SK-N-MC (cell line): Measurements from ENCODE around the gene MPPED2.

Experiments used
- DNase-seq: peaks from one replicate; pipeline ENCODE4 v3.0.0-alpha.2; 2011; ENCODE audit warnings: low read depth, low spot score
- H3K27ac ChIP-seq: fragments of 200-600 bp; sonication (generic); 2 replicates; pipeline ENCODE4 v1.5.1; 2016; ENCODE audit warnings: mixed run types
- H3K36me3 ChIP-seq: fragments of 200-600 bp; sonication (generic); 2 replicates; pipeline ENCODE4 v1.6.1; 2017; ENCODE audit warnings: antibody characterized with exemption, low read length, mixed read lengths; ENCODE audit not compliant: insufficient read depth
- H3K4me3 ChIP-seq: fragments of 200-600 bp; sonication (generic); 2 replicates; pipeline ENCODE4 v1.5.1; 2016
- H3K9ac ChIP-seq: fragments of 200-600 bp; sonication (generic); 2 replicates; pipeline ENCODE4 v1.8.0; 2017; ENCODE audit warnings: mixed run types, mixed read lengths; ENCODE audit not compliant: insufficient read length
- H3K9me3 ChIP-seq: fragments of 200-600 bp; sonication (generic); 2 replicates; pipeline ENCODE4 v1.6.1; 2017; ENCODE audit warnings: low read depth, mild to moderate bottlenecking, antibody characterized with exemption, low read length, moderate library complexity, mixed read lengths
- EZH2 ChIP-seq: fragments of 200-600 bp; sonication (generic); IDR thresholded peaks from one replicate; pipeline ENCODE4 v1.6.1; 2017; ENCODE audit warnings: antibody characterized with exemption
- FOXP2 ChIP-seq: optimal IDR thresholded peaks from 2 replicates; pipeline ENCODE3; 2011; ENCODE audit warnings: mild to moderate bottlenecking, moderate library complexity; ENCODE audit not compliant: insufficient read depth; ENCODE audit errors: extremely low read length, control extremely low read depth
- POLR2AphosphoS5 ChIP-seq: IDR thresholded peaks from 2 replicates; pipeline ENCODE4 v1.6.1; 2012; ENCODE audit warnings: mild to moderate bottlenecking, low read depth, low read length, borderline replicate concordance

MPPED2 gene

DNA sequence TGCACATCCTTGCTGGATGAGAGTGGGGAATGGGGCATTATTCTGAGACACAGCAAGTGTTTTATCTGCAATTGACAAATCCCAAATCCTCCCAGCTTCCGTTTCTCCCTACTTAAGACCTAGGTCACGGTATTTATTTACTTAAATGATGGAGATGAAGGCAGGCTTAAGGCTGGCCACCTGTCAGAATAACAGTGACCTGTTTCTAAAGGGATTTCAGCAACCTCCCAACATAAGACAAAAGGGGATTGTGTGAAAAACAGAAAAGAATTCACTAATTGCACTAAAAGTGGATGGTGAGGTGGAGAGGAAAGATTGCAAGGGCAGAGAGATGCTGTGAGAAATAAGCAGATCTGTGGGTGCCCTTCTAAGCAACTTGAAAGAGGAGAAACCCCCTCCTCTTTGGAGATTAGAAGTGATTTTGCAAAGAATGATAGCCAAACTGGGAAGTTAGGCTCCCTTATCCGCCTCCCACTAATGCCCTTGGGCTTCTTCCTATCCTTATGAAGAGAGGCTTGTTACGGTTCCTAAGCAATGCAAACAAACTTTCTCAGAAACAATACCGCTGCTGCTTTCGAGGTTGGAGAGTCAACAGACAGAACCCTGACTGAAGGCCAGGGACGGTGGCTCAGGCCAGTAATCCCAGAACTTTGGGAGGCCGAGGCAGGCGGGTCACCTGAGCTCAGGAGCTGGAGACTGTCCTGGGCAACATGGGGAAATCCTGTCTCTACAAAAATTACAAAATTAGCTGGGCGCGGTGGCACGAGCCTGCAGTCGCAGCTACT is 179.0 kb downstream of the MPPED2 start:
- Histone ChIP-seq H3K4me3 (no peak overlapping the region), H3K27ac (no peak overlapping the region), H3K9ac (no peak overlapping the region), H3K36me3 (no peaks in the 10 kb centered on the region), H3K9me3 (no peaks in the 10 kb centered on the region)
- no peak for TF ChIP-seq FOXP2
- no peak for TF ChIP-seq EZH2
- TF ChIP-seq POLR2AphosphoS5, result no peak
- DNase-seq, result no peak

DNA sequence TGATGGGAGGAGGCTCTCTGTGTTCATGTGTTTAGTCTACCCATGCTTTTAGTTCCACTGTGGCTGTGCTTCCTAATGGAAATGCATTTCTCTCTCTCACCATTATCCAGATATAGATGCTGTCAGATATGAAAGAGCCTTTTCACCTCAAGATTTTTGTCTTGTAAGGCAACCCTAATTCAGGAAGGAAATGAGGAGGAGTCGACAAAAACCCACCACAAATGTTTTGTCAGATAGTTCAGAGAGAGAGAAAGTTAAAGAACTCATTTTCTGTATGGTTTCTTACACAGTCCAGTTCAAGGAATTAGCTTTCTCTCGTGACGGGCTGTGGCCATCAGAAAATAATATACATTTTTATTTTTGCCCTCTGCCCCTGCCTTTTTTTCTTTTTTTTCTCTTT is 180.8 kb downstream of the MPPED2 start:
- no peak overlapping the region for H3K27ac ChIP-seq
- DNase-seq, result no peak
- TF ChIP-seq EZH2, result no peak
- no peak for TF ChIP-seq FOXP2
- TF ChIP-seq POLR2AphosphoS5, result no peak
- H3K36me3 ChIP-seq, result no peaks in the 10 kb centered on the region
- H3K9me3 ChIP-seq, result no peaks in the 10 kb centered on the region
- H3K4me3 ChIP-seq, result no peak overlapping the region
- no peak overlapping the region for H3K9ac ChIP-seq

DNA sequence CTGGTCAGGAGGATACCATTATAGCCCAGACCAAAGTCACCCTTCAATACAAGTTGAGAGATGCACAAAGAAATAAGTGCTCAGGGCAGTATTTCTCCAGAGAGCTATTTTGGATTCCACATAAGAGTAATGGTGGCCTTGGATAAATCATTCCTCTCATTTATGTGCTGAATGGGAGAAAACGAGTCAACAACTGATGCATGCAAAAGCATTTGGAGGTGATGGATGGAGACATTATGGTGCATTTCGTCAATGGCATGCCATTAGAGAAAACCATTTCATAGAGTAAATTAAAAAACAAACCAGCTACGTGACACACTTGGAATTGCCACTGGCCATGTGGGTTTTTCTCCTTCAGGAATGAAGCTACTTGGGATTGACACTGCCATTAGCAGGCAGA is 182.0 kb downstream of the MPPED2 start:
- Histone ChIP-seq H3K9ac (no peak overlapping the region), H3K9me3 (no peaks in the 10 kb centered on the region), H3K27ac (no peak overlapping the region), H3K4me3 (no peak overlapping the region), H3K36me3 (no peaks in the 10 kb centered on the region)
- DNase-seq, result no peak
- TF ChIP-seq EZH2, result no peak
- no peak for TF ChIP-seq FOXP2
- no peak for TF ChIP-seq POLR2AphosphoS5

GRCh38 chr11:30395751-30396150 is 190.4 kb downstream of the MPPED2 start:
- H3K36me3 ChIP-seq, result no peaks in the 10 kb centered on the region

DNA sequence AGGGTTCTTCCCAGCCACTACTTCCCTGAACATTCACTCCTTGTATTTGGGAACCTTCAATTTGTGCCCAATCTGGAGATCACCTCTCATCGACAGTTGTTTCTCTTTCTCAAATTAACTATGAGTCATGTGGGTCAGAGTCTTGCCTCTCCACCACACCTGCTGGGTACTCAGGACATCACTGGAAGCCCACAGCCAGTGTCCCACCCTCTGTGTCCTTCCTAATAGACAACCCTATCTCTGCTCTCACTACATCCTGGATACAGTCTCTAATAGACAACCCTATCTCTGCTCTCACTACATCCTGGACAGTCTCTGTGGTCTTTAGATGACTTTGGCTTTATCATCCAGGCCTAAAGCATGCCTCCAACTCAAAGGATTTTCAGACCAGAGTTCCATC is 193.1 kb downstream of the MPPED2 start:
- no peak for TF ChIP-seq FOXP2
- TF ChIP-seq POLR2AphosphoS5, result no peak
- no peak for TF ChIP-seq EZH2

More at GRCh38 chr11:30395751-30396150, 190.4 kb downstream of the MPPED2 start:
- no peak for DNase-seq
- Histone ChIP-seq H3K9me3 (no peaks in the 10 kb centered on the region), H3K27ac (no peak overlapping the region), H3K9ac (no peak overlapping the region), H3K4me3 (no peak overlapping the region)
- TF ChIP-seq FOXP2 (no peak), EZH2 (no peak), POLR2AphosphoS5 (no peak)

GRCh38 chr11:30392221-30392784 is 193.8 kb downstream of the MPPED2 start:
- Histone ChIP-seq H3K9me3 (no peaks in the 10 kb centered on the region), H3K4me3 (no peak overlapping the region), H3K9ac (no peak overlapping the region), H3K27ac (no peak overlapping the region), H3K36me3 (no peaks in the 10 kb centered on the region)
- DNase-seq, result no peak
- TF ChIP-seq EZH2 (no peak), FOXP2 (no peak), POLR2AphosphoS5 (no peak)

More for the DNA sequence above, 193.1 kb downstream of the MPPED2 start:
- H3K36me3 ChIP-seq, result no peaks in the 10 kb centered on the region
- no peak overlapping the region for H3K4me3 ChIP-seq
- no peak overlapping the region for H3K9ac ChIP-seq
- no peak for DNase-seq
- no peak overlapping the region for H3K27ac ChIP-seq
- no peaks in the 10 kb centered on the region for H3K9me3 ChIP-seq

DNA sequence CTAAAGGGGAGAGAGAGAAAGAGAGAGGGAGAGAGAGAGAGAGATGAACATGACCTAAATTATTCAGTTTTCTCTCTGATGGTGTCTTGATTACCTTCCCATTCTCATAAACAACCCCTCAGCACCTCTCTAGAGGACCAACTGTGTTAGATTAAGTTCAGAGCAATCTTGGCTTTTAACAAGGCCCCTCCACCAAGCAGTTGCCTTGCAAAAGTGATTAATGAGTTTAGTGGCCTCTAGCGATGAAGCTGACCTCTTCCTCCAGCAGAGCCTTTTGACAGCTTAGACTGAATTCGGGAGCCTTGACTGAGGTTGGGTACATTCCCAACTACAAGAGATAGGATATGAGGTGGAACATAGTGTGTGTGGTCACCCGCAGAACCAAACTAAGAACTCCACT is 197.2 kb downstream of the MPPED2 start:
- Histone ChIP-seq H3K36me3 (no peaks in the 10 kb centered on the region), H3K9ac (no peak overlapping the region), H3K9me3 (no peaks in the 10 kb centered on the region), H3K27ac (no peak overlapping the region), H3K4me3 (no peak overlapping the region)
- TF ChIP-seq FOXP2, result no peak
- no peak for TF ChIP-seq POLR2AphosphoS5
- no peak for TF ChIP-seq EZH2
- no peak for DNase-seq

- no peak overlapping the region for H3K4me3 ChIP-seq
- TF ChIP-seq FOXP2 (no peak), EZH2 (no peak), POLR2AphosphoS5 (no peak)
Measured at GRCh38 chr11:30387891-30388861, 198.0 kb downstream of the MPPED2 start.

More at GRCh38 chr11:30387891-30388861, 198.0 kb downstream of the MPPED2 start:
- Histone ChIP-seq H3K27ac (no peak overlapping the region), H3K36me3 (no peaks in the 10 kb centered on the region), H3K9me3 (no peaks in the 10 kb centered on the region), H3K9ac (no peak overlapping the region)
- no peak for DNase-seq
